GM18517 (cell line): ENCODE data around the gene GMDS.

ENCODE experiments used
- ATAC-seq: cut with Tn5 transposase; IDR thresholded peaks from one replicate; pipeline ENCODE4 v1.9.1; 2021; ENCODE audit warnings: mild to moderate bottlenecking, moderate library complexity; ENCODE audit not compliant: unreplicated experiment

Gene GMDS

GRCh38 chr6:1957746-1958145 lies 287.7 kb downstream of the GMDS start:
- no peak for ATAC-seq

- no peak for ATAC-seq
Measured at GRCh38 chr6:1952740-1953360, 292.6 kb downstream of the GMDS start.

DNA sequence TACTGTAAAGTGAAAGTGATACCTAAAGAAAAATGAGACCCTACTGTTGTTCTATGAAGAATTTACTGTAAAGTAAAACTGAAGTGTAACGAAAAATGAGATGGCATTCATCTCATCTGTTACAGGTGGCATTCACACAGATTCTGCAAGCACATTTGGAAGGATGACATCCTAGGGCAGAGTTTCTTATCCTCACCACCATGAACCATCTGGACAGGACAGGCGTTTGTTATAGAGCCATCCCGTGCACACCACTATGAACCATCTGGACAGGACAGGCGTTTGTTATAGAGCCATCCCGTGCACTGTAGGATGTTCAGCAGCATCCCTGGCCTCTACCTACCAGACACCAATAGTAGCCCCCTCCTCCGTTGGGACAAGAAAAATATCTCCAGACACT lies 294.8 kb downstream of the GMDS start:
- no peak for ATAC-seq

- no peak for ATAC-seq
Measured at GRCh38 chr6:1949538-1949937, 295.9 kb downstream of the GMDS start.

GRCh38 chr6:1947922-1948321 lies 297.5 kb downstream of the GMDS start:
- no peak for ATAC-seq

DNA sequence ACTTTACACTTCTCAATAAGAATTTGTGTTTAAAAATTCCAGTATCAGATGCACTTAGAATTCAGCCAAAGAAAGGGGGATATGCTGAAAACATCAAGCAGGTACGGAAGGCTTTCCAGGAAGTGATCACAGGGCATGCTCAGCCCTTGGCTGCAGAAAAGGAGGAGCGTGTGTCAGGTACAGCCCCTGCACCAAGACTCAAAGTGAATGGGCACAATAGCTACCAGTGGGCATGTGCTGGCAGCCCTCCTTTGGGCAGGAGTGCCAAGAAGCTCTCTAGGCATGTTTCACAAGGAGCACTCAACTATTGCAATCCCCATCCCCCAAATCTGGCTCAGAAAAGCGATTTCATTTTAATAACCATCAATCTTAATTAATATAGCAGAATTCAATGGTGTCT lies 298.8 kb downstream of the GMDS start:
- ATAC-seq = no peak

- no peak for ATAC-seq
Measured at GRCh38 chr6:1945235-1945832, 300.1 kb downstream of the GMDS start.

GRCh38 chr6:1942834-1943233 lies 302.6 kb downstream of the GMDS start:
- no peak for ATAC-seq

DNA sequence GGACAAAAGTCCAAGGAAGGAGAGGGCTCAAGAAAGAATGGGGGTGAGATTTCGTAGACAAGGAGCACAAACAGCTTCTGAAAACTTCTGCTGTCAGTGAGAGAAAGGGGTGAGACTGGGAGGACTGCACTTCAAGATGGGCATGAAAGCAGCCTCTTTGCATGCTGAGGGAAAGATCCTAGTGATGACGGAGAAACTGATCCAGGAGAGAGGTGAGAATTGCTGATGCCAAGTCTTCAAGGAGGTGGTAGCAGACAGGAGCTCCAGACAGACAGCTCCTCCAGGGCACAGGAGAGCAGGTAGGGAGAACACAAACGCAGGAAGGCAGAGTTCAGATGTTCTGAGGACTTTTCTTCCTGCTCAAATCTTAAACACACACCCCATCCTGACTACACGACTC lies 303.9 kb downstream of the GMDS start:
- ATAC-seq = no peak

DNA sequence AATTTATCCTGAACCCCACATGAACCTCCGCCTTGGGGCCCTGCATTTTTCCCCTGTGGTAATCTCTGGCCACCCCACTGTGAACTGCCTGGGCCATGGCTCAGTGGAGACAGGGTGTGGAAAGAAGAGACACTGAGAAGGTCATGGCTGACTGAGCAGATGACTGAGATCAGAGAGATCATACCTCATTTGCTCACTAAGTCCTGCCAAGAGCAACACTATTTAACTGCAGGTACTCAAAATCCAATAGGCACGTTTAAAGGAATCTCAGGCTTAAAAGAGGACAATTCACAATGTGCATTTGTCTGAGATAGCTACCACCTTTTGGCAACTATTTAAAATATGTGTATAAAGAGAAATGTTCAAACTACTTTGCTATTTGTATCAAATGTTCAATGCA lies 305.0 kb downstream of the GMDS start:
- ATAC-seq = no peak

- no peak for ATAC-seq
Measured at GRCh38 chr6:1933292-1933691, 312.1 kb downstream of the GMDS start.

- ATAC-seq = no peak
Measured at GRCh38 chr6:1931817-1932216, 313.6 kb downstream of the GMDS start.

DNA sequence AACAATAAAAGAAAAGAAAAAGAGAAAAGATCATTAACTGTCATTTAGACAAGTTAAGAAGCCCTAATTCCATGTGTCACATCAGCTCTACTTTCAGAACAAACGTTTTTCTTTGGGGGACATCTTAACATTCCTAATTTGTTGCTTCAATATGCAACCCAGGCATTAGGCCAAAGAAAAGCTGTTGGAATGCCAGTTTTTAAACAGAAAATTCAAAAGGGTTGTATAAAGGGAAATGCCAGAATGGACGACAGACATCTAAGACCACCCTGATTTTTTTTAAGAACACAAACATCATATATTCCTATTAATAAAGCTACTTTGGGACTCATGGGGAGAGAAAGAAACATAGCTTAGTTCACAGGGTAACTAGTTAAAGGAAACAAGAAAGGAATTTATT lies 315.0 kb downstream of the GMDS start:
- ATAC-seq = no peak

DNA sequence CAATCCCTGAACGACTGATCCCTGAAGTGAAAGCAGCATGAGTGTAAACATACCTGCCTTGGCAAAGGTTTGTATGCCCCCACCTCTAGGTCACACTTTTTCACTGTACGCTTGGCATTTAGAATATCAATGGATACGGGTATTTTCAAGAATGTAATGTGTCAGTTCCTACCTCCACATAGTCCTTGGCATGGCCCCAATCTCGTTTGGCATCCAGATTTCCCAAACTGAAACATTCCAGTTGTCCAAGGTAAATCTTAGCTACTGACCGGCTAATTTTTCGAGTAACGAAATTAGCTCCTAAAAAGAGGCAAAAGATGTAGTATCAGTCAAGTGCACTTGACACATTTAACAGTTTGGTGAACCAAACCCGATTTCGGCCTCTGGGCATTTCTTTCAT lies 315.5 kb downstream of the GMDS start:
- ATAC-seq = no peak

GRCh38 chr6:1925743-1926430 lies 319.5 kb downstream of the GMDS start:
- no peak for ATAC-seq

DNA sequence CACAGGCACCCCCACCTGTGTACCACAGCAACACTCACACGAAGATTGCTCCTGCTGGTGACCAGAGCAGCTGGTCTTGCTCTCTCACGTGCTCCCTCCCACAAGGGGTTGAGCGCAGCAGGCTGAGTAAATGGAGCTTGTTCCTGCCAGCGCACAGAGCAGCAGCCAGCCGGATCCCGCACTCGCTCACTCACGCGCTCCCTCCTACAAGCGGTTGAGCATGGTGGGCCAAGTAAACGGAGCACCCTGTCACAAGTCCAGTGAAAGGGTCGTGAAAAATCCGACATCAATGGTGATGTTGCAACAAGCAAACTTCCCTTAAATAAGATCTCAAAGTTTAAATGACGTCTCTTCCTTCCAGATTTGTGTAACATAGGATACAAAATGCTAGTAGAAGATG lies 322.0 kb downstream of the GMDS start:
- ATAC-seq = no peak

DNA sequence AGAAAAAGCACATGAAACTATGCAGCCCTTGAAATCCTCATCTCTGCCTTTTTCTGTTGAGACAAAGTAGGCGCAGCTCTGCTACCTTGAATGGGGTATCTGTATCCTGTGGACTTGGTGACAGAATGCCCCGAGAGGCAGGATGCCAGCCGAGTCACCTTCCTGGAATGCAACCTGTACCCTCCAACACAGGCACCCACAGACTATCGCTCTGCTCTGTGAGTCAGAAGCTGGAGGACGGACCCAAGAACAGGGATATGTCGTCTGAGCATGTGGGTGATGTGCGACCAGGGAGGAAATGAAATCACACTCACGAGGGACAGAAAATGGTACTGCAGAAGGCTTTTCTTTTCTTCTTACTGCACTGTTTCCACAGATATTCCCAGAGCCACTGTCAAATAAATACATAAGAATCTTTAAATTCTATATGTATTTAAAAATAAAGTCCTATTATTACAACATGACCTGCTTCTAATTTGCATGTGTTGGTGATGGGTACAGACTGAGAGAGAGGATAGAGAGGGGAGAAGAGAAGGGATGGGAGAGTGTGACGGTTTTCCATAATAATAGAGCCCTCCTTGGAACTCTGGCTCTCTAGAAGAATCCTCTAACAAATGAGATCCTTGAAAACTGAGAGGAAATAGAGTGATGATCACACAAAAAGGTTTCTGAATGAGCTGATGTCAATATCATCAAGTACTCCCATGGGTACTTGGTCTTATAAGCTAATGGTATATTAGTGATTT lies 327.6 kb downstream of the GMDS start:
- no peak for ATAC-seq

DNA sequence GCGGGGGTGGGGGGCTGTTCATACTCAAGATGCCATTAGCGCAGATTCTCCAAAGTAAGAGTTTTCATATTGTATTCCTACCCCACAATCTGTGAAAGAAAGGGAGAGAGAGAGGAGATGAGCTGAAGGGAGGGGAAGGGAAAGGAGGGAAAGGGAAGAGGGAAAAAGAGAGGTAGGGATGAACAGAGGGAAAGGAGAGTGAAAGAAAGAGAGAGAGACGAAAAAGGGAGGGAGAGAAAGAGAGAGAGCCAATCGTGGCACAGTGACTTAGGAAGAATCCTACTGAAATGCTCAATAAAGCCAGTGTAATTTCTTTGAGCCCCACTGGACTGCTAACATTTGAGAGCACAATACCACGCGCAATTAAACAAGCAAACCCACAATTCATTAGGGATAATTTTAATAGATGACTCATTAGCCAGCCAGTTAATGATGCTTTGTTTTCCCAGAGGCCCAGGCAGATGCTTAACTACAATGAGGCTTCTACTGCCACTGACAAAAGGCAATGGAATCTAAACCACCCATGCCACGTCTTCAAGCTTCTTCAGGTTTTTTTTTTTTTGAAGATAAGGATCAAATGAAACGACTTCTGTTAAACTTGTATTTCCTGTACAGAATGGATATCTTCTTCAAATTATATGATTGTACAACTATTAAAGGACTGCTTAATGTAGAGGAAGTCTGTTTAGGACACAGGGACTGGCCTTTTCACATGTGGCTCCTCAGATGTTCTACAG lies 328.9 kb downstream of the GMDS start:
- ATAC-seq = no peak

GRCh38 chr6:1915226-1915625 lies 330.2 kb downstream of the GMDS start:
- no peak for ATAC-seq

- ATAC-seq = no peak
Measured at GRCh38 chr6:1913577-1913976, 331.8 kb downstream of the GMDS start.

GRCh38 chr6:1912731-1913130 lies 332.7 kb downstream of the GMDS start:
- ATAC-seq = no peak
